OCI-M2 (cell line): Measurements from ENCODE around the gene ONECUT2.
"Not testable (repeated sequence)": the region's sequence is repeated elsewhere in the genome, so short reads cannot be mapped to it uniquely, and the experiment has no call there.

ENCODE experiments used
- DNase-seq: peaks from one replicate; lab custom pipeline; 2025; ENCODE audit not compliant: unreplicated experiment; lab: John Stamatoyannopoulos, UW

Gene ONECUT2

GRCh38 chr18:57434536-57435494 is at the start of gene ONECUT2:
TSS of gene ONECUT2 (plus strand) at chr18:57435374. CDS start at chr18:57435717, 343 bp downstream.
- peak; percentile 53 for DNase-seq

- no peak for DNase-seq
Observed at GRCh38 chr18:57389271-57389670, 45.9 kb upstream of the ONECUT2 start.

GRCh38 chr18:57390044-57390443 is 45.1 kb upstream of the ONECUT2 start:
- no peak for DNase-seq

- DNase-seq: not testable (repeated sequence)
Observed at GRCh38 chr18:57394749-57395148, 40.4 kb upstream of the ONECUT2 start.

GRCh38 chr18:57396831-57397230 is 38.3 kb upstream of the ONECUT2 start:
- not testable (repeated sequence) for DNase-seq

- no peak for DNase-seq
Observed at GRCh38 chr18:57397440-57398132, 37.6 kb upstream of the ONECUT2 start.

- no peak for DNase-seq
Observed at GRCh38 chr18:57404345-57404744, 30.8 kb upstream of the ONECUT2 start.

GRCh38 chr18:57409650-57410049 is 25.5 kb upstream of the ONECUT2 start:
- no peak for DNase-seq

GRCh38 chr18:57410749-57411148 is 24.4 kb upstream of the ONECUT2 start:
- no peak for DNase-seq

GRCh38 chr18:57416542-57416941 is 18.6 kb upstream of the ONECUT2 start:
- DNase-seq: no peak

- no peak for DNase-seq
Observed at GRCh38 chr18:57422313-57422872, 12.8 kb upstream of the ONECUT2 start.

GRCh38 chr18:57423821-57424220 is 11.4 kb upstream of the ONECUT2 start:
- DNase-seq: no peak

- no peak for DNase-seq
Observed at GRCh38 chr18:57425096-57425495, 10.1 kb upstream of the ONECUT2 start.

- DNase-seq: no peak
Observed at GRCh38 chr18:57426187-57426586, 9.0 kb upstream of the ONECUT2 start.

GRCh38 chr18:57427429-57428201 is 7.6 kb upstream of the ONECUT2 start:
- DNase-seq: no peak

- no peak for DNase-seq
Observed at GRCh38 chr18:57428221-57429150, 6.7 kb upstream of the ONECUT2 start.

- DNase-seq: no peak
Observed at GRCh38 chr18:57429167-57430078, 5.8 kb upstream of the ONECUT2 start.

- DNase-seq: no peak
Observed at GRCh38 chr18:57430079-57431001, 4.8 kb upstream of the ONECUT2 start.
